NB4 (cell line): ENCODE data around the gene HOXB1.

Source experiments
- CTCF ChIP-seq: IDR thresholded peaks from one replicate; pipeline ENCODE4 v1.5.1; 2012; ENCODE audit warnings: low read depth, low read length
- POLR2A ChIP-seq: IDR thresholded peaks from 2 replicates; pipeline ENCODE4 v1.6.1; 2011; ENCODE audit warnings: mild to moderate bottlenecking; ENCODE audit not compliant: insufficient read length; ENCODE audit errors: extremely low read depth

GRCh38 chr17:48532261-48532660 lies 1.4 kb upstream of the HOXB1 start:
- no peak for TF ChIP-seq CTCF
- no peak for TF ChIP-seq POLR2A
